A549 (cell line): ENCODE data around the gene MDM1.

Experiments used
- CBX8 ChIP-seq: fragments of 200-600 bp; sonication (generic); IDR thresholded peaks from 2 replicates; pipeline ENCODE4 v1.6.1; 2016
- EP300 ChIP-seq, 2 experiments: fragments of >200 bp; sonication (Bioruptor Twin); formaldehyde crosslinking; IDR thresholded peaks; 2 replicates in 1 of 2; 3 replicates in 1 of 2; pipeline ENCODE4 v1.6.1; 2016 to 2017
- HDAC2 ChIP-seq: fragments of 200-600 bp; sonication (generic); IDR thresholded peaks from 2 replicates; pipeline ENCODE4 v1.6.1; 2016
- JUNB ChIP-seq: fragments of >200 bp; sonication (Bioruptor Twin); formaldehyde crosslinking; IDR thresholded peaks from 2 replicates; pipeline ENCODE4 v1.6.1; 2016
- MAX ChIP-seq: IDR thresholded peaks from 2 replicates; pipeline ENCODE4 v1.6.1; 2012
- POLR2A ChIP-seq: IDR thresholded peaks from 2 replicates; pipeline ENCODE4 v1.6.1; 2012; ENCODE audit warnings: mild to moderate bottlenecking, low read length
- POLR2AphosphoS2 ChIP-seq: conservative IDR thresholded peaks from 2 replicates; pipeline ENCODE4 v1.6.1; 2012; ENCODE audit warnings: low read length, improper control_type of control experiment, inconsistent platforms
- RCOR1 ChIP-seq: fragments of 150-350 bp; IDR thresholded peaks from 2 replicates; pipeline ENCODE4 v1.6.1; 2014; ENCODE audit warnings: antibody characterized with exemption, low read length, low read depth
- REST ChIP-seq: fragments of 200-600 bp; sonication (generic); IDR thresholded peaks from 2 replicates; pipeline ENCODE4 v1.6.1; 2016; ENCODE audit warnings: antibody characterized with exemption, mild to moderate bottlenecking, moderate library complexity
- SMC3 ChIP-seq: fragments of >200 bp; sonication (Bioruptor Twin); formaldehyde crosslinking; IDR thresholded peaks from 3 replicates; pipeline ENCODE4 v1.6.1; 2018; ENCODE audit warnings: inconsistent platforms
- TF ChIP-seq, protein P1 (sequence below): fragments of >200 bp; sonication (Bioruptor Twin); formaldehyde crosslinking; IDR thresholded peaks from 3 replicates; pipeline ENCODE4 v1.5.1; 2016

GRCh38 chr12:68259318-68259940 is 72.7 kb downstream of the MDM1 start:
- TF ChIP-seq, protein P1, sequence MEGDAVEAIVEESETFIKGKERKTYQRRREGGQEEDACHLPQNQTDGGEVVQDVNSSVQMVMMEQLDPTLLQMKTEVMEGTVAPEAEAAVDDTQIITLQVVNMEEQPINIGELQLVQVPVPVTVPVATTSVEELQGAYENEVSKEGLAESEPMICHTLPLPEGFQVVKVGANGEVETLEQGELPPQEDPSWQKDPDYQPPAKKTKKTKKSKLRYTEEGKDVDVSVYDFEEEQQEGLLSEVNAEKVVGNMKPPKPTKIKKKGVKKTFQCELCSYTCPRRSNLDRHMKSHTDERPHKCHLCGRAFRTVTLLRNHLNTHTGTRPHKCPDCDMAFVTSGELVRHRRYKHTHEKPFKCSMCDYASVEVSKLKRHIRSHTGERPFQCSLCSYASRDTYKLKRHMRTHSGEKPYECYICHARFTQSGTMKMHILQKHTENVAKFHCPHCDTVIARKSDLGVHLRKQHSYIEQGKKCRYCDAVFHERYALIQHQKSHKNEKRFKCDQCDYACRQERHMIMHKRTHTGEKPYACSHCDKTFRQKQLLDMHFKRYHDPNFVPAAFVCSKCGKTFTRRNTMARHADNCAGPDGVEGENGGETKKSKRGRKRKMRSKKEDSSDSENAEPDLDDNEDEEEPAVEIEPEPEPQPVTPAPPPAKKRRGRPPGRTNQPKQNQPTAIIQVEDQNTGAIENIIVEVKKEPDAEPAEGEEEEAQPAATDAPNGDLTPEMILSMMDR, result no peak
- no peak for TF ChIP-seq REST
- TF ChIP-seq HDAC2, result no peak
- no peak for TF ChIP-seq SMC3
- no peak for TF ChIP-seq POLR2A
- TF ChIP-seq MAX, result no peak
- TF ChIP-seq POLR2AphosphoS2, result no peak
- TF ChIP-seq JUNB, result no peak
- no peak for TF ChIP-seq RCOR1
- no peak for TF ChIP-seq CBX8
- TF ChIP-seq EP300 (IDR thresholded peaks at IDR 0.05), result no peak
